ENCODE results near the gene NKAPD1. TPM values are rescaled to one million over a fixed set of nuclear protein-coding genes. Genes with fewer than 3 reads are reported as not detected.

NKAPD1 gene
- total RNA-seq, 1 experiment from 2014 or later, result 19.7 TPM

DNA sequence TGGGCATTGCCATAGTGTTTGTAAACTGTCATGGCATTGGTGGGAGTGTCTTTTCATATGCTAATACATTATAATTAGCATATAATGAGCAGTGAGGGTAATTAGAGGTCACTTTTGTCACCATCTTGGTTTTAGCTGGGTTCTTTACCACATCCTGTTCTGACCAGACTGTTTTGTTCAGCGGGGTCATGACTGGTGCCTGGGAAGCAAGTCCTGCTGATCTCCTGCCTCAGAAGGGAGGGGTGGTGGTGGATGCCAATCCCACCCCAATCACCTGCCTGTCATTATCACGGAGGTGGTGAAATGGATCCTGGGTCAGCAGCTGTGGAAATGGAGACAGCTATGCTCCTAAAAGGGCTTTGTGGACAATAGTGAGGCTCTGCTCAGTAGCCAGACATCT, 58.6 kb downstream of the NKAPD1 start:
- POLR2A ChIA-PET, result no interaction called here
- no TSS peak for BruUV-seq (replicated peaks)
- ATAC-seq, result no peak
- no peaks in the 10 kb centered on the region for H3K4me1 ChIP-seq (ENCODE audit: control insufficient read depth, insufficient read depth, low read length)
- no peak for TF ChIP-seq TCF7L2 (IDR thresholded peaks at IDR 0.05; ENCODE audit: low read depth, low read length)
- TF ChIP-seq POLR2AphosphoS5 (IDR thresholded peaks at IDR 0.05; ENCODE audit: low read depth, low read length), result no peak
- TF ChIP-seq, protein P1, sequence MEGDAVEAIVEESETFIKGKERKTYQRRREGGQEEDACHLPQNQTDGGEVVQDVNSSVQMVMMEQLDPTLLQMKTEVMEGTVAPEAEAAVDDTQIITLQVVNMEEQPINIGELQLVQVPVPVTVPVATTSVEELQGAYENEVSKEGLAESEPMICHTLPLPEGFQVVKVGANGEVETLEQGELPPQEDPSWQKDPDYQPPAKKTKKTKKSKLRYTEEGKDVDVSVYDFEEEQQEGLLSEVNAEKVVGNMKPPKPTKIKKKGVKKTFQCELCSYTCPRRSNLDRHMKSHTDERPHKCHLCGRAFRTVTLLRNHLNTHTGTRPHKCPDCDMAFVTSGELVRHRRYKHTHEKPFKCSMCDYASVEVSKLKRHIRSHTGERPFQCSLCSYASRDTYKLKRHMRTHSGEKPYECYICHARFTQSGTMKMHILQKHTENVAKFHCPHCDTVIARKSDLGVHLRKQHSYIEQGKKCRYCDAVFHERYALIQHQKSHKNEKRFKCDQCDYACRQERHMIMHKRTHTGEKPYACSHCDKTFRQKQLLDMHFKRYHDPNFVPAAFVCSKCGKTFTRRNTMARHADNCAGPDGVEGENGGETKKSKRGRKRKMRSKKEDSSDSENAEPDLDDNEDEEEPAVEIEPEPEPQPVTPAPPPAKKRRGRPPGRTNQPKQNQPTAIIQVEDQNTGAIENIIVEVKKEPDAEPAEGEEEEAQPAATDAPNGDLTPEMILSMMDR (IDR thresholded peaks at IDR 0.05), result no peak
- TF ChIP-seq, protein P2, sequence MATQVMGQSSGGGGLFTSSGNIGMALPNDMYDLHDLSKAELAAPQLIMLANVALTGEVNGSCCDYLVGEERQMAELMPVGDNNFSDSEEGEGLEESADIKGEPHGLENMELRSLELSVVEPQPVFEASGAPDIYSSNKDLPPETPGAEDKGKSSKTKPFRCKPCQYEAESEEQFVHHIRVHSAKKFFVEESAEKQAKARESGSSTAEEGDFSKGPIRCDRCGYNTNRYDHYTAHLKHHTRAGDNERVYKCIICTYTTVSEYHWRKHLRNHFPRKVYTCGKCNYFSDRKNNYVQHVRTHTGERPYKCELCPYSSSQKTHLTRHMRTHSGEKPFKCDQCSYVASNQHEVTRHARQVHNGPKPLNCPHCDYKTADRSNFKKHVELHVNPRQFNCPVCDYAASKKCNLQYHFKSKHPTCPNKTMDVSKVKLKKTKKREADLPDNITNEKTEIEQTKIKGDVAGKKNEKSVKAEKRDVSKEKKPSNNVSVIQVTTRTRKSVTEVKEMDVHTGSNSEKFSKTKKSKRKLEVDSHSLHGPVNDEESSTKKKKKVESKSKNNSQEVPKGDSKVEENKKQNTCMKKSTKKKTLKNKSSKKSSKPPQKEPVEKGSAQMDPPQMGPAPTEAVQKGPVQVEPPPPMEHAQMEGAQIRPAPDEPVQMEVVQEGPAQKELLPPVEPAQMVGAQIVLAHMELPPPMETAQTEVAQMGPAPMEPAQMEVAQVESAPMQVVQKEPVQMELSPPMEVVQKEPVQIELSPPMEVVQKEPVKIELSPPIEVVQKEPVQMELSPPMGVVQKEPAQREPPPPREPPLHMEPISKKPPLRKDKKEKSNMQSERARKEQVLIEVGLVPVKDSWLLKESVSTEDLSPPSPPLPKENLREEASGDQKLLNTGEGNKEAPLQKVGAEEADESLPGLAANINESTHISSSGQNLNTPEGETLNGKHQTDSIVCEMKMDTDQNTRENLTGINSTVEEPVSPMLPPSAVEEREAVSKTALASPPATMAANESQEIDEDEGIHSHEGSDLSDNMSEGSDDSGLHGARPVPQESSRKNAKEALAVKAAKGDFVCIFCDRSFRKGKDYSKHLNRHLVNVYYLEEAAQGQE (IDR thresholded peaks at IDR 0.05; ENCODE audit: insufficient read depth in 1 of 2, low read depth in 2 of 2, low read length in 1 of 2), result no peak
- TF ChIP-seq SIN3A (IDR thresholded peaks at IDR 0.05; ENCODE audit: borderline replicate concordance, insufficient read depth, low read depth, low read length), result no peak
- in situ Hi-C loops (cut with HindIII; ENCODE audit: low pct_unique_long_range_greater_than_20kb, low sequenced_read_pairs), result no loop called here
- H3K4me3 ChIP-seq (ENCODE audit: low read depth in 2 of 2, low read length in 2 of 2), result no peak overlapping the region
- H3K27me3 ChIP-seq (ENCODE audit: control insufficient read depth, insufficient read depth, low read length), result no peaks in the 10 kb centered on the region
- no peaks in the 10 kb centered on the region for H3K36me3 ChIP-seq (ENCODE audit: control insufficient read depth, insufficient read depth, low read length)
- no peak overlapping the region for H3K27ac ChIP-seq (ENCODE audit: low read length)
- H3K9me3 ChIP-seq (ENCODE audit: control insufficient read depth, insufficient read depth, low read depth, low read length), result no peaks in the 10 kb centered on the region
- CTCF ChIA-PET, result no interaction called here
- intact Hi-C loops (cut with micrococcal nuclease; ENCODE audit: unreplicated experiment), result no loop called here
- no peak for DNase-seq (ENCODE audit: low read depth, low spot score)

DNA sequence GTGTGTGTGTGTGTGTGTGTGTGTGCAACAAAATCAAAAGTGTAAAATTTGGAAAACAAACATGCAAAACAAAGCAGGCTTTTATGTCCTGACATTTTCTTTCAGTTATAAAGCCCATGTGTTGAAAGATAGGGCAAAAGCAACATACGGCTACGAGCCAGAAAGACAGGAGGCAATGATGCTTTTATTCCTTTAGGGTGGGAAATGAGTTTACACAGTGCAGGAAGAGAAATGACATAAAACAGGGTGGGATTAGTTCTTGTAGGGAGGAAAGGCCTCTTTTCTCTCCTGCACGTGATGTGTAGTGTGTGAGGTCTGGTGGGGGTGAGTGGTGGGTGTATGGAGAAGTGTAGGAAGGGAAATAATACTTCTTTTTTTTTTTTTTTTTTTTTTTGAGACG, 60.4 kb downstream of the NKAPD1 start:
- intact Hi-C loops (cut with micrococcal nuclease; ENCODE audit: unreplicated experiment) (no loop called here), in situ Hi-C loops (cut with HindIII; ENCODE audit: low pct_unique_long_range_greater_than_20kb, low sequenced_read_pairs) (no loop called here)
- CTCF ChIA-PET, result interaction anchor here (0.7 kb wide), 1 partner anchor 59 kb away, joined by 3 read pairs; no protein-coding TSS in a partner anchor
- BruUV-seq (replicated peaks), result no TSS peak
- POLR2A ChIA-PET, result no interaction called here
- DNase-seq (ENCODE audit: low read depth, low spot score), result no peak
- Histone ChIP-seq H3K36me3 (ENCODE audit: control insufficient read depth, insufficient read depth, low read length) (no peaks in the 10 kb centered on the region), H3K27me3 (ENCODE audit: control insufficient read depth, insufficient read depth, low read length) (no peaks in the 10 kb centered on the region), H3K4me3 (ENCODE audit: low read depth in 2 of 2, low read length in 2 of 2) (no peak overlapping the region), H3K9me3 (ENCODE audit: control insufficient read depth, insufficient read depth, low read depth, low read length) (no peaks in the 10 kb centered on the region), H3K27ac (ENCODE audit: low read length) (no peak overlapping the region), H3K4me1 (ENCODE audit: control insufficient read depth, insufficient read depth, low read length) (no peaks in the 10 kb centered on the region)
- no peak for ATAC-seq
- TF ChIP-seq TCF7L2 (IDR thresholded peaks at IDR 0.05; ENCODE audit: low read depth, low read length) (no peak), POLR2AphosphoS5 (IDR thresholded peaks at IDR 0.05; ENCODE audit: low read depth, low read length) (no peak), SIN3A (IDR thresholded peaks at IDR 0.05; ENCODE audit: borderline replicate concordance, insufficient read depth, low read depth, low read length) (no peak)
- TF ChIP-seq, protein P2 (IDR thresholded peaks at IDR 0.05; ENCODE audit: insufficient read depth in 1 of 2, low read depth in 2 of 2, low read length in 1 of 2), result no peak
- TF ChIP-seq, protein P1 (IDR thresholded peaks at IDR 0.05), result no peak

Other genes starting within 250 kb of the NKAPD1 start
- 27.1 TPM for gene ALG9, start 202.7 kb upstream of the NKAPD1 start, total RNA-seq (2021; ENCODE audit: unreplicated experiment)
- 4.1 TPM for gene FDXACB1, start 195.1 kb upstream of the NKAPD1 start, total RNA-seq (2021; ENCODE audit: unreplicated experiment)
- gene CFAP68, start 194.8 kb upstream of the NKAPD1 start, total RNA-seq (2021; ENCODE audit: unreplicated experiment), result 16.6 TPM
- 0.59 TPM for gene CRYAB, start 162.5 kb upstream of the NKAPD1 start, total RNA-seq (2021; ENCODE audit: unreplicated experiment)
- not detected for gene HSPB2, start 161.6 kb upstream of the NKAPD1 start, total RNA-seq (2021; ENCODE audit: unreplicated experiment)
- gene C11orf52, start 155.4 kb upstream of the NKAPD1 start, total RNA-seq (2021; ENCODE audit: unreplicated experiment), result not detected
- gene DIXDC1, start 137.0 kb upstream of the NKAPD1 start, total RNA-seq (2021; ENCODE audit: unreplicated experiment), result 11.7 TPM
- gene DLAT, start 48.9 kb upstream of the NKAPD1 start, total RNA-seq (2021; ENCODE audit: unreplicated experiment), result 75.9 TPM
- 3.0 TPM for gene PIH1D2, start 282 bp upstream of the NKAPD1 start, total RNA-seq (2021; ENCODE audit: unreplicated experiment)
- gene TIMM8B, start 12.5 kb downstream of the NKAPD1 start, total RNA-seq (2021; ENCODE audit: unreplicated experiment), result 87.3 TPM
- 166 TPM for gene SDHD, start 12.6 kb downstream of the NKAPD1 start, total RNA-seq (2021; ENCODE audit: unreplicated experiment)
- 22.5 TPM for gene IL18, start 89.8 kb downstream of the NKAPD1 start, total RNA-seq (2021; ENCODE audit: unreplicated experiment)
- 0.23 TPM for gene TEX12, start 93.1 kb downstream of the NKAPD1 start, total RNA-seq (2021; ENCODE audit: unreplicated experiment)
- 2.5 TPM for gene BCO2, start 101.2 kb downstream of the NKAPD1 start, total RNA-seq (2021; ENCODE audit: unreplicated experiment)
- gene PTS, start 152.1 kb downstream of the NKAPD1 start, total RNA-seq (2021; ENCODE audit: unreplicated experiment), result 64.2 TPM
- gene PLET1, start 186.6 kb downstream of the NKAPD1 start, total RNA-seq (2021; ENCODE audit: unreplicated experiment), result not detected

Data from Panc1 (cell line).